Measurements from ENCODE around the gene PGBD5.

The PGBD5 gene

DNA sequence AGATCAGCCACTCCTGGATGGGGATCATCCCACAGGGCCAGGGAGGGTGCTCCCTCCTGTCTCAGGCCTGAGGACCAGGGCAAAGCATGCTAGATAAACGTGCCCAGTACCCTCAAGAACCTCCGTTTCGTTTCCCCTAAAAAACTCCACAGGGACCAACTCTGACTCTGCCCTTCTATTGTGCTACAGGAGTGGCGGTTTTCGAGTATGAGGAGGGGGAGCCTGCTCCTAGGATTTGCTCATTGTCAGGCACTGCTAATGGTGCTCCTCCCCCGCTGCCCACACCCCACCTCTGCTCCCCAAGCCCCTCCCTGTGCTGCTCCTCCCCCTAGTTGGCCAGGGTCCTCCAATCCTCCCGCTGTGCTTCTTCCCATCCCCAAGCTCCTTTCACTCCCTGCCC is 32.0 kb downstream of the PGBD5 start:
- Mint-ChIP-seq H3K4me1 (peaks cover 9% of the 10 kb centered on the region), H3K9me3 (no peaks in the 10 kb centered on the region), H3K27ac (no peak overlapping the region), H3K4me3 (no peak overlapping the region), H3K27me3 (peaks cover 66% of the 10 kb centered on the region)
- ATAC-seq (peak; percentile 33), DNase-seq (no peak)

DNA sequence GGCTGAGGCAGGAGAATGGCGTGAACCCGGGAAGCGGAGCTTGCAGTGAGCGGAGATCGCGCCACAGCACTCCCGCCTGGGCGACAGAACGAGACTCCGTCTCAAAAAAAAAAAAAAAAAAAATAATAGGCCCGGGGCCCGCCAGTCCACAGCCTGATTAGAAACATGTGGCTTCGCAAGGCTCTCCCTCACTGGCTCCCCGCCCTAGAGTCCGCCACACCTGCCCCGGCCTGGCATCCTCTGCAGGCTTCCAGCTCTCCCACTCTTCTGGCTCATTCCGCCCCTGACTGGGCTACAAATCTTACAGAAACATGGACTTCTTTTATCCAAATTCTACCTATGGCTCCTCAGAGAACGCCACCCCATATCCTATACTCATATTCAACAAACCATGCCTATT is 32.4 kb downstream of the PGBD5 start:
- ATAC-seq (no peak), DNase-seq (no peak)
- Mint-ChIP-seq H3K4me3 (no peak overlapping the region), H3K27ac (no peak overlapping the region), H3K27me3 (peaks cover 66% of the 10 kb centered on the region), H3K9me3 (no peaks in the 10 kb centered on the region), H3K4me1 (peaks cover 9% of the 10 kb centered on the region)

DNA sequence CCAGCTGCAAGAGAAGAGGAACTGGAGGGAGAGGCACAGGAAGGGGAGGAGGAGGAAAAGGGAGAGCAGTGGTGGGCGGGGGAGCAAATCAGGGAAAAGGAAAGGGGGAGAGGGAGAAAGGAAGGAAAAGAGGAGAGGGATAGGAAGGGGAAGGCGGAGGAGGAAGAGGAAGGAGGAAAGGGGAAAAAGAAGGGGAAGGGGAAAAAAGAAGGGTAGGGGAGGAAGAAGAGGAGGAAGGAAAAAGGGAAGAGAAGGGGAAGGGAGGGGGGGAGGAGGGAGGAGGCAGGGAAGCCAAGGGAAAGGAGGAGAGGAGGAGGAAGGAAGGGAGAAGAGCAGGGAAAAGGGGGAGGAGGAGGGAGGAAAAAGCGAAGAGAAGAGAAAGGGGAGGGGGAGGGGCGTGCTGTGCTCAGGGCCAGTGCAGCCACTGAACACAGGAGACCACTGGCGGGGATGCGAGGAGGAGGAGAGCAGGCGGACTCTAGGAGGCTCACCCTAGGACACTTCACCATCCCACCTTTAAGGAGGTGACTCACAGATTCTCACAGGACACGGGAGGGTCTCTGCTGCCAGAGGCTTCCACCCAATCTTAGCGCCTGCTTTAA is 33.1 kb downstream of the PGBD5 start:
- Mint-ChIP-seq H3K27ac (no peak overlapping the region), H3K9me3 (no peaks in the 10 kb centered on the region), H3K4me1 (peaks cover 9% of the 10 kb centered on the region), H3K4me3 (no peak overlapping the region), H3K27me3 (peaks cover 59% of the 10 kb centered on the region)
- ATAC-seq (no peak), DNase-seq (no peak)

DNA sequence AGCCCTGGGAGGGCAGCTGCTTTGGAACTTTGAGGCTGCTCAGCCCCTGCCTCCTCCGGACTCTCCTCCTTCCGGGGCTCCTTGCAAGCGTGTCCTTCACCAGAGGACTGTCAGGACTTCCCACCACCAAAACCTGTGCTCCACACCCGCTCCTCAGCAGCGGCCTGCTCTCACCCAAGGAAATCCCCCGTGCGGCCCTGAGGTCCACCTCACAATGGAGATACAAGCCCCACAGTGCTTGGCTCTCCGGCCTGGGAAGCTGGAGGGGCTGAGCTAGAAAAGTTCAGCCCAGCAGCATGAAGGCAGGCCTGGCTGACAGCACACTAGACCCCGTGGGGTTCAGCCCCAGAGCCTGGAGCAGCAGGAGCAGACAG is 33.6 kb downstream of the PGBD5 start:
- Mint-ChIP-seq H3K4me1 (peaks cover 9% of the 10 kb centered on the region), H3K4me3 (no peak overlapping the region), H3K27ac (no peak overlapping the region), H3K27me3 (peaks cover 54% of the 10 kb centered on the region), H3K9me3 (no peaks in the 10 kb centered on the region)
- ATAC-seq: no peak
- DNase-seq: no peak

DNA sequence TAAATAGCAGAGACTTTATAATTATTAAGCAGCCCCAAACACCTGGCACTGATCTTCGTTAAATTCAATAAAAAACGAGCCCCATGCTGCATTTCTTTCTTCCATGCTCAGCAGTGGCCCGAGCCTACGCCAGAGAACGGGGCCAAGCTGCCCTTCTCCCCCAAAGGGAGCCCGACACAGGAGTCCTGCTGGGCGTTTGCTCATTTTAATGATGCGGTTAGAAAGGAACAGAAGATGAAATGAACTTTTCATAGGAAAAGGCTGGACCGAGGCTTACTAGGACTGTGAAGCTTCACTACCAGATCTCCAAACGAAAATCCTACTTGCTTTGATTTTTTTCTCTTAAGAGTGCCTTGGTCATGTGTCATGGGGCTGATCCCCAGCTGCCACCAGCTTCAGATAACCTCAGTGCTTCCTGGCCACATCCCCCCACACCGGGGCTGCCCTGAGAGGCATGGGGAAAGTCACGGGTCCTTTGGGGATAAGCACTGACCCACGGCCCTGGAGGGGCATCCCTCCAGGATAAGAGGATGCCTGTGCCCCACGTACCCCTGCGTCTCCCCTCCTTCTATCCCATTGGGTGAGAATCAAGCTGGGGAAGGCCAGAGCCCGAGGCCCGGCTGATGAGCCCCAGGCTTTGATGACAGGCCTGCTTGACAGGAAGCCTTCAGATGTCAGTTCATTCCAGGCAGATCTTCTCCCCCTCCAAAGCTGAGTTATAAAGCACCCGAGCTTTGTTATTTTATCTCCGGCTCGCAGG is 34.2 kb downstream of the PGBD5 start:
- Mint-ChIP-seq H3K27me3 (peaks cover 48% of the 10 kb centered on the region), H3K4me1 (peaks cover 9% of the 10 kb centered on the region), H3K4me3 (no peak overlapping the region), H3K9me3 (no peaks in the 10 kb centered on the region), H3K27ac (no peak overlapping the region)
- no peak for ATAC-seq
- DNase-seq: no peak

DNA sequence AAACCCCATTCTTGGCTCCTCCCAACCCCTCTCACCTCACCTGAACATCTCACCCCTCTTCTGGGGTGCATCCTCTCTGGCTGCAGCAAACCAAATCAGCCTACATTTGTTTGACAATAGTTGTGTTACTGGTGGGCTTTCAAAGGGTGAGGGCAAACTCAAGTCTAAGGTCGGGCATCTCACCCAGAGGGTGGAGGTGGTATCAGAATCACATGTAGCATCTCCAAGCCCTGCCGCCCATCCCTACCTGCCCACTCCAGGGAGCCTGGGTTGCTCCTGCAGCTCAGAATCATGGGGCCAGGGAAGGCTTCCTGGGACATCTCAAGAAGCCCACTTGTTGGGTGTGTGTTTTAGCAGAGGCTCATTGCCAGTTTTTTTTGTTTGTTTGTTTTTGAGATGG is 35.8 kb downstream of the PGBD5 start:
- no peak overlapping the region for H3K4me3 Mint-ChIP-seq
- peaks cover 38% of the 10 kb centered on the region for H3K27me3 Mint-ChIP-seq
- DNase-seq: no peak
- ATAC-seq: no peak
- H3K27ac Mint-ChIP-seq: no peak overlapping the region
- H3K9me3 Mint-ChIP-seq: no peaks in the 10 kb centered on the region
- H3K4me1 Mint-ChIP-seq: peaks cover 9% of the 10 kb centered on the region

DNA sequence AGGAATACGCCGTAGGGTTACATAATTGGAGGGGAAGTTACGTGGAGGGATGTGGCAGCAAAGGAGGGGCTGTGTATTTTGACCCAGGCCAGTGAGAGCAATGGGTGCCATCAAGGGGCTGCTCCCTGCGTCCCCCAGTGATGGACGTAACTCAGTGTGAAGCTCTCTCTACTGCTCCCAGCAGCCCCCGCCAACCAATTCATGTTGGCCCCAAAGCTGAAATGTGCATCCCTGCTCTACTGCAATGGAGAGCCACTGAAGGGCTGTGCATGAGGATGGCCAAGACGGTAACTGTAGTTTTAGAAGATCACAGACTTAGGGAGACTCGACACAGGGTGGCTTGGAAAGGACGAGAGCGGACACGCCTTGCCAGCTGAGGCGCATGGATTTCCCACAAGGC is 38.3 kb downstream of the PGBD5 start:
- no peak for DNase-seq
- Mint-ChIP-seq H3K27me3 (peaks cover 28% of the 10 kb centered on the region), H3K9me3 (no peaks in the 10 kb centered on the region), H3K27ac (no peak overlapping the region), H3K4me1 (peaks cover 9% of the 10 kb centered on the region), H3K4me3 (no peak overlapping the region)
- ATAC-seq: no peak

DNA sequence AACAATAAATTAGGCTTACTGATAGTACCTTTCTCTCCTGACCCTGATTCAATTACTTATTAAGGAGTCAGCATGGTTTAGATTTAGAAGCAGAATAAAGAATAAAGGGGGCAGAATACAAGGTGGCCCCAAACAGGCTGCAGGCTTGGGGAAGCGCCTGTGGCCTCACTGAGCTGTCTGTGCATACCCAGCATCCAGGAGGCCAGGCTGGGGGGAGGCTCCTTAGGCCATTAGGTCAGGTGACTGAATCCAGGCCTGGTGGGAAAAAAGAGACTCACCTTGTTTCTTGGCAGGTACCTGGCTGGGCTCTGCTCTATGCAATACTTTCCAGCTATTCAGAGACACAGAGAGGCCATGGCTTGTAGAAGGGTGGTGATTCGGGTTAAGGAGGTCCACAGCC is 38.8 kb downstream of the PGBD5 start:
- H3K4me3 Mint-ChIP-seq: no peak overlapping the region
- no peak overlapping the region for H3K27ac Mint-ChIP-seq
- ATAC-seq (no peak), DNase-seq (no peak)
- H3K9me3 Mint-ChIP-seq: no peaks in the 10 kb centered on the region
- peaks cover 4% of the 10 kb centered on the region for H3K4me1 Mint-ChIP-seq
- H3K27me3 Mint-ChIP-seq: peaks cover 22% of the 10 kb centered on the region

DNA sequence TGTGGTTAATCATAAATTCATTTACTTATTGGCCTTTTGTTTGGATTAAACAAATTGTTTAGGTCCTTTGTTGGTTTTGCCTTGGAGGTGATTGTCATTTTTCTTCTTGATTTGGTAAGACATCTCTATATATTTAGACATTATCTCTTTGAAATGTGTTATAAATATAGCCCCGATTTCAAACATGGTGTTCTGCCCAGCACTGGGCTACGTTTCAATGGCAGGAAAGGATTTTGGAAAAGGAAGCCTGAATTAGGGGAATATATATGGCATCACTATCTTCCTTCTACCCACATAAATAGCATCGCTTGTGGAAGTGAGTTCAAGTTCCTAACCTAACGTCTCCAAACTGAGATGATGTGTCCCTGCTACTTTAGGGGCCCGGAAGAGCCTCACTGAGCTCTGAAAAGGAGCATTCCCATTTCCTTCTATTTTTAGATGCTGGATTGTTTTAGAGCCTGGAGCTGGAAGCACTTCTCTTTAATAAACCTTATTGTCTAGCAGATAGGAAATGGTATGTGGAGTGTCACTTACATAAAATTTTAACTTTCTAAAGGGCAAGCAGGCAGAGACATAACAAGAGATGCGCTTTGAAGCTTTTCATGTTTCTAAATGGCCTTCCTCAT is 39.4 kb downstream of the PGBD5 start:
- no peaks in the 10 kb centered on the region for H3K4me1 Mint-ChIP-seq
- DNase-seq (no peak), ATAC-seq (no peak)
- H3K27me3 Mint-ChIP-seq: peaks cover 21% of the 10 kb centered on the region
- H3K4me3 Mint-ChIP-seq: no peak overlapping the region
- H3K9me3 Mint-ChIP-seq: no peaks in the 10 kb centered on the region
- H3K27ac Mint-ChIP-seq: no peak overlapping the region

DNA sequence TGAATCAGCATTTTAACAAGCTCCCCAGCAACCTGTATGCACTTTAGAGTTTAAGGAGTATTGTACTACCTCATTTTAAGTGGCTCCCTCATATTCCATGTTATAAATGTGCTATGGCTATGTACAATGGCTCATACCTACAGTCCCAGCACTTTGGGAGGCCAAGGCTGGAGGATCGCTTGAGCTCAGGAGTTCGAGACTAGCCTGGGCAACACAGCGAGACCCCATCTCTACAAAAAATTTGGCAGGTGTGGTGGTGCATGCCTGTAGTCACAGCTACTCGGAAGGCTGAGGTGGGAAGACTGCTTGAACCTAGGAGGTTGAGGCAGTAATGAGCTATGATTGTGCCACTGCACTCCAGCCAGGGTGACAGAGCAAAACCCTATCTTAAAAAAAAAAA is 40.2 kb downstream of the PGBD5 start:
- ATAC-seq (no peak), DNase-seq (no peak)
- Mint-ChIP-seq H3K9me3 (no peaks in the 10 kb centered on the region), H3K4me3 (no peak overlapping the region), H3K27me3 (peaks cover 24% of the 10 kb centered on the region), H3K27ac (peak overlapping the region in 1 of 2 donors; percentile 52), H3K4me1 (no peaks in the 10 kb centered on the region)

DNA sequence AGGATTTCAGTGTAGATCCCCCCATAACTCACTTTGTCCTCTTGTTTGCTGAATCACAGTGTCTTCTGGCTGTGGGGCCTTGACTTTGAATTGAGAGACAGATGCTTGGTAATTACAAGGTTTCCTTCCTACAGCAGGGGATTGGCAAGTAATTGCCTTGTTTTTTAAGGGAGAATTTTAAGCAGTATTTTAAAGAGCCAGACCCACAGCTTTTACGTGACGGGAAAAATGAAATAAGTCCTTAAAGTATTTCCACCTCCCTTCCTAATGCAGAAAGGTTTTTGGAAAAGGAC is 41.0 kb downstream of the PGBD5 start:
- no peak for DNase-seq
- Mint-ChIP-seq H3K4me1 (no peaks in the 10 kb centered on the region), H3K27me3 (peaks cover 16% of the 10 kb centered on the region), H3K27ac (no peak overlapping the region), H3K9me3 (no peaks in the 10 kb centered on the region), H3K4me3 (no peak overlapping the region)
- ATAC-seq: no peak

DNA sequence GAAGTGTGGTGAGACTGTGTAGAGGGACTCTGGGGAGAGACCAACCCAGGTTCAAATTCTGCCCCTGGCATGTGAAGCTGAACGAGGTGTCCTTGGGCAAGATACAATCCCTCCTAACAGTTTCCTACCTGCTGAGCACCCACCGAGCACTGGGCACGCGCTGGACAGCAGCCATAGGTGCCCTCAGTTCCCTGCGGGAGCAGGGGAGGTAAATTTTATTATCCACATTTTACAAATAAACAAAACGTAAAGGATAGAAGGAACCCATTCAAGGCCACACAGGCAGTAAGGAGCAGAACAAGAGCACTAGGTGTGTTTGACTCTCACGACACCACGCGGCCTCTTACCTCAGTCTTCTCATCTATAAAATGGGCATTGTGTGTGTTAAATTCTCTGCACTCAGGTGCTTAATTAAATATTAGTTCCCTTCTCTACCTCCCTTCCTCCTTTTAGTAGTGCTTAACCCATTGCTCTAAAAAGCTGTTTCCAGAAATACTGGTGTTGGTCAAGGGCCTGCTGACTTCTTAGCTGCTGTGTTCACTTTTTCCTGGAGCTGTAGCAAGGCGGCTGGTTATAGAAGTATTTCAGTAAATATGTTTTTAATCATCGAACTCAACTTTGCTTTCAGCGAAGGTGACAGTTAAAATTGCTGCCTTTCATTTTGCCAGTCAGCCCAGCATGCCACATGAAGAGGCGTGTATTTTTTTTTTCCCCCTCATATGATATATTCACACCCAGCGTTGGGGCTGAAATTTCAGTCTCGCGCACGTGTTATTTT is 41.6 kb downstream of the PGBD5 start:
- ATAC-seq (no peak), DNase-seq (no peak)
- Mint-ChIP-seq H3K27me3 (peaks cover 14% of the 10 kb centered on the region), H3K27ac (no peak overlapping the region), H3K4me3 (no peak overlapping the region), H3K4me1 (no peaks in the 10 kb centered on the region), H3K9me3 (peaks cover 2 to 5% of the 10 kb centered on the region in 2 donors)

DNA sequence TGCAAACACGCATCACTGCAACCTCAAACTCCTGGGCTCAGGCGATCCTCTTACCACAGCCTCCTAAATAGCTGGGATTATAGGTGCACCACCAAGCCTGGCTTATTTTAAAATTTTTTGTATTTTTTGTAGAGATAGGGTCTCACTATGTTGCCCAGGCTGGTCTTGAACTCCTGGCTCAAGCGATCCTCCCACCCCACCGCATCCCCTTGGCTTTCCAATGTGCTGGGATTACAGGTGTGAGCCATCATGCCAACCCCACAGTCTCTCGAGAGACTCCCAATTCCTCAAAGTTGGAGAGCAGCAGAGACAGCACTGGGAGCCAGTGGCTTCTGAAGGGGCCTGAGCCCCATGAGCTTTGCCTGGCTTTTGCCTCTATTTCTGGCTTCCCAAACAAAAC is 42.7 kb downstream of the PGBD5 start:
- Mint-ChIP-seq H3K4me1 (no peaks in the 10 kb centered on the region), H3K27me3 (peaks cover 23% of the 10 kb centered on the region), H3K27ac (no peak overlapping the region), H3K4me3 (no peak overlapping the region), H3K9me3 (peaks cover 10 to 14% of the 10 kb centered on the region in 2 donors)
- ATAC-seq (no peak), DNase-seq (no peak)

DNA sequence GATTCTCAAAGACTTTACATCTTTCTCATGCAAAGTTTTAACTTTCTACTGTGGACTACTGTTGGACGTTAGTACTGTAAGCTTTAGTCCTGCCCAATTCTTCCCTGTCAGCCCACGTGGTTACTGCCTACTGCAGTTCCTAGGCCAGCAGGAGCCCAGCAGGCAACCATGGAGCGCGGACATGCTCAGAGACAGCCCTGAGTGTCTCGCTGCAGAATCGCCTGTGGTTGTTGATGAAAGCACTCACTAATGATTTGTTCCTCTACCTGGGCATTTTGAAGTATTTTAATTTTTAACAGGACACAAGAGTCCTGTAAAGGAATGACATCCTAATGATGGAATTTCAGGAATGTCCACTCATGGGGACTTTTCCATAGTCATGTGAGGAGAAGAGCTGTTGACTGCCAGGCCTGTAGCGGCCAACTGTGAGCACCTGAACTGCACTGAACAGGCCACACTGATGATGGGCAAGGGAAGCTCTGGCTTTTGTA is 44.1 kb downstream of the PGBD5 start:
- no peak overlapping the region for H3K4me3 Mint-ChIP-seq
- H3K27ac Mint-ChIP-seq: no peak overlapping the region
- DNase-seq: no peak
- no peaks in the 10 kb centered on the region for H3K4me1 Mint-ChIP-seq
- peaks cover 23% of the 10 kb centered on the region for H3K27me3 Mint-ChIP-seq
- H3K9me3 Mint-ChIP-seq: peaks cover 10 to 14% of the 10 kb centered on the region in 2 donors
- ATAC-seq: no peak

DNA sequence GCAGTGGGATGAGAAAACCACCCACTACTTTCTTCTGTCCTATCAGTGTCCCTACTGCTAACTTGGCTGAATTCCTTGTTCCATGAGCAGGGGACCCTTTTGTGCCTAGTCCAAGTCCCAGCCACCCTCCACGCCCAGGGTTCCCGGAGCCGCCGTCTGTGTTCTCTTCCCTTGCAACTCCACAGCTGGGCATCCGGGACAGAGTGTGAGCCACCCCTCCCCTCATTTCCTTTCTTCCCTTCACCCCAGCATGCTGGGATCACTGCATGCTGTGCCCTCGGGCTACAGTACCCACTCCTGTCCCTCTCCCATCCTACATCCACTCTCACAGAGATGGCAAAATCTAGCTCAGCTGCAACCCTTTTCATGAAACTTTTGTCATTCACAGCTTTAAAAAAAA is 44.5 kb downstream of the PGBD5 start:
- Mint-ChIP-seq H3K9me3 (peaks cover 10 to 14% of the 10 kb centered on the region in 2 donors), H3K27me3 (peaks cover 23% of the 10 kb centered on the region), H3K4me3 (no peak overlapping the region), H3K4me1 (no peaks in the 10 kb centered on the region), H3K27ac (no peak overlapping the region)
- ATAC-seq (no peak), DNase-seq (no peak)

DNA sequence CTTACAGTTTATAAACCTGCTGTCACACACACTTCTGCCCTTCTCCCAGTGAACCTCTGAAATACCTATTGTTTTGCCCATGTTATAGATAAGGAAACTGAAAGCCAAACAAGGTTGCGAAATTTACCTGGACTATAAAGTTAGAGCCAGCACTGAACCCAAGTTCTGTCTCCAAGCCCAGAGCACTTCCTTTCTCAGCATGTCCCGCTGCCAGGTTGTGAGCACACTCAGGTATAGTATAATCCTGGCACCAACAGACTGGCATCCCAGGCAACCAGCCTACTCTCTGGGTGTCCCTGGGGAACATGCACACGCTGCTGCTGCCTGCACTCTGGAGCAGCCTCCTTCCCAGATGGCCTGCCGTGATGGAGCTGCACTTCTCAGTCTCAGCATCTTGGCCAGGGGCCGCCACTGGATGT is 45.1 kb downstream of the PGBD5 start:
- peaks cover 10 to 14% of the 10 kb centered on the region in 2 donors for H3K9me3 Mint-ChIP-seq
- peaks cover 23% of the 10 kb centered on the region for H3K27me3 Mint-ChIP-seq
- no peak overlapping the region for H3K4me3 Mint-ChIP-seq
- no peak overlapping the region for H3K27ac Mint-ChIP-seq
- ATAC-seq: no peak
- DNase-seq: no peak
- H3K4me1 Mint-ChIP-seq: no peaks in the 10 kb centered on the region

Data from stimulated activated naive CD8-positive, alpha-beta T cell treated with anti-CD3 and anti-CD28 coated beads, Interleukin-15, amount 100 ng/mL, for 72 hours (primary cell).